RWPE1 (cell line): ENCODE results near the gene LIFR.

Experiments used
- CTCF ChIA-PET: fragments of 350-600 bp; sonication (Branson Sonifier 250); formaldehyde crosslinking; extraction: SDS; loops from one replicate; lab custom pipeline; 2021; lab: Yijun Ruan, JAX
- POLR2A ChIA-PET: fragments of 400-600 bp; formaldehyde crosslinking; extraction: SDS; loops from one replicate; lab custom pipeline; 2020; ENCODE audit warnings: antibody characterized with exemption; ENCODE audit not compliant: low non-redundant PET; lab: Yijun Ruan, JAX
- DNase-seq: peaks from one replicate; pipeline ENCODE4 v3.0.0; 2012; ENCODE audit warnings: low spot score
- H3K27ac ChIP-seq: fragments of 450-650 bp; 2 replicates; pipeline ENCODE4 v1.5.1; 2017
- CTCF ChIP-seq: fragments of 450-650 bp; conservative IDR thresholded peaks from 2 replicates; pipeline ENCODE4 v1.5.1; 2017; ENCODE audit warnings: low read depth, mild to moderate bottlenecking

Gene LIFR

GRCh38 chr5:38556599-38557307, at the start of gene LIFR:
LIFR (minus strand) TSS chr5:38556646; CDS start chr5:38530647, 25,999 bp downstream.
- ChIA-PET CTCF (interaction anchor here (0.7 kb wide), 1 partner anchor 33 kb away, joined by 3 read pairs; no protein-coding TSS in a partner anchor), POLR2A (no interaction called here)
- no peak for TF ChIP-seq CTCF
- DNase-seq, result peak; percentile 77
- peak within 1 kb of the TSS; percentile 92 for H3K27ac ChIP-seq

GRCh38 chr5:38605610-38606009, 49.2 kb upstream of the LIFR start:
- H3K27ac ChIP-seq, result no peak overlapping the region
- POLR2A ChIA-PET, result no interaction called here
- no peak for DNase-seq
- no peak for TF ChIP-seq CTCF
- CTCF ChIA-PET, result no interaction called here

GRCh38 chr5:38603691-38604090, 47.2 kb upstream of the LIFR start:
- no peak for TF ChIP-seq CTCF
- no peak for DNase-seq
- H3K27ac ChIP-seq, result no peak overlapping the region
- ChIA-PET POLR2A (no interaction called here), CTCF (no interaction called here)

GRCh38 chr5:38602641-38603040, 46.2 kb upstream of the LIFR start:
- POLR2A ChIA-PET, result no interaction called here
- no peak for DNase-seq
- CTCF ChIA-PET, result no interaction called here
- TF ChIP-seq CTCF, result no peak
- H3K27ac ChIP-seq, result no peak overlapping the region

GRCh38 chr5:38601863-38602298, 45.4 kb upstream of the LIFR start:
- CTCF ChIA-PET, result no interaction called here
- POLR2A ChIA-PET, result no interaction called here
- H3K27ac ChIP-seq, result no peak overlapping the region
- peak; percentile 64 for DNase-seq
- TF ChIP-seq CTCF, result no peak

GRCh38 chr5:38601133-38601862, 44.9 kb upstream of the LIFR start:
- POLR2A ChIA-PET, result no interaction called here

More at GRCh38 chr5:38601133-38601862, 44.9 kb upstream of the LIFR start:
- CTCF ChIA-PET, result no interaction called here
- DNase-seq, result no peak
- TF ChIP-seq CTCF, result no peak
- H3K27ac ChIP-seq, result no peak overlapping the region
